NCI-H774 (cell line): Measurements from ENCODE around the gene POLD1.
"Not testable (repeated sequence)": the region's sequence is repeated elsewhere in the genome, so short reads cannot be mapped to it uniquely, and the experiment has no call there.

Experiments used
- DNase-seq: peaks from one replicate; lab custom pipeline; 2025; lab: John Stamatoyannopoulos, UW

Gene POLD1

DNA sequence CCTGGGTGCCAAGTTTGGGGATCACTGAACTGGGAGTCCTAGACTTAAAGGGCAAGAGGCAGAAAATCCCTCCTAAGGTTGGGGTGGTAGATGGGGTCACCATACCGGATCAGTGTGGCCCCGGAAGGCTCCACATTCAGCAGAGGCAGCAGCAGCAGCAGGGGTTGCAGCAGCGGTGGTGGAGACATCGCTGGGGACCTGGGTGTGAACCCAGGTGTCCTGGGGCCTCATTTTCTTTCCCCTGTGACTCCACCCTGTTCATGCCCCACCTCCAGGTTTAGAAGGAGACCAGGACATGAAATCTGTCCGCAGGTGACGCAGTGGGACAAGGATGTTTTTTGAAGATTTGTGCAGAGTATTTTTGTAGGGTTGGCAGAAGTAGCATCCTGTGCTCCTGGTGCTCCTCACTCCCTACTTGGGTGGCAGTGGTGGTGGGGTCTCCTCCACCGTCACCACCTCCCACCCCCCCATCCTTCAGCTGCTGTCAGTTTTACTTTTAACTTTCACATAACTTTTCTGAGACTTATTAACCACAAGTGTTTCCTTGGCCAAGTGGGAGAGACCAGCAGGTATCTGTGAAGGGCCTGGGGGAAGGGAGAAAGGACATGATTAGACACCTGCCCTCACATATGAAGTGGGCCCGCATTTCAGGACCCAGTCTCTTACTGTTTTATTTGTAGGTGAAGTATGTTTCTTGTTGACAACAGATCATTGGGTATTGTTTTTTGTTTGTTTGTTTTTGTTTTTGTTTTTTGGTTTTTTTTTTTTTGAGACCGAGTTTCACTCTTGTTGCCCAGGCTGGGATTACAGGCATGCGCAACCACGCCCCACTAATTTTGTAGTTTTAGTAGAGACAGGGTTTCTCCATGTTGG, 18.5 kb upstream of the POLD1 start, which contains the start of gene NAPSA:
NAPSA (minus strand) TSS at position 206 of the 873 bp plus-strand sequence; CDS start at position 188, 18 bp downstream.
- DNase-seq: no peak

- DNase-seq: peak; percentile 83
These were observed 15.2 kb upstream of the POLD1 start for GRCh38 chr19:50368649-50369570.

DNA sequence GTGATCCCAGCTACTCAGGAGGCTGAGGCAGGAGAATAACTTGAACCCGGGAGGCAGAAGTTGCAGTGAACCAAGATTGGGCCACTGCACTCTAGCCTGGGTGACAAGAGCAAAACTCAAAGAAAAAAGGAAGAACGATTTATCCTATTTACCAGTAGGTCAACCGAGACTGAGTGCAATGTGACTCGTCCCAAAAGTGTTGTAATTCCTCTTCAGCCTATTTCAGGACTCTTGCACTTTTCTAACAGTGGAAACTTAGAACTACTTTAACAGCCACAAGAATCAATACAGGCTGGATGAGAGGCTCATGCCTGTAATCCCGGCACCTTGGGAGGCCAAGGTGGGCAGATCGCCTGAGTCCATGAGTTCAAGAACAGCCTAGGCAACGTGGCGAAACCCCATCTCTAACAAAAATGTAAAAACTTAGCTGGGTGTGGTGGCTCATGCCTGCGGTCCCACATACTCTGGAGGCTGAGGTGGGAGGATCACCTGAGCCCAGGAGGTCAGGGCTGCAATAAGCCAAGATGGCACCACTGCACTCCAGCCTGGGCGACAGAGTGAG, 12.2 kb upstream of the POLD1 start:
- no peak for DNase-seq

DNA sequence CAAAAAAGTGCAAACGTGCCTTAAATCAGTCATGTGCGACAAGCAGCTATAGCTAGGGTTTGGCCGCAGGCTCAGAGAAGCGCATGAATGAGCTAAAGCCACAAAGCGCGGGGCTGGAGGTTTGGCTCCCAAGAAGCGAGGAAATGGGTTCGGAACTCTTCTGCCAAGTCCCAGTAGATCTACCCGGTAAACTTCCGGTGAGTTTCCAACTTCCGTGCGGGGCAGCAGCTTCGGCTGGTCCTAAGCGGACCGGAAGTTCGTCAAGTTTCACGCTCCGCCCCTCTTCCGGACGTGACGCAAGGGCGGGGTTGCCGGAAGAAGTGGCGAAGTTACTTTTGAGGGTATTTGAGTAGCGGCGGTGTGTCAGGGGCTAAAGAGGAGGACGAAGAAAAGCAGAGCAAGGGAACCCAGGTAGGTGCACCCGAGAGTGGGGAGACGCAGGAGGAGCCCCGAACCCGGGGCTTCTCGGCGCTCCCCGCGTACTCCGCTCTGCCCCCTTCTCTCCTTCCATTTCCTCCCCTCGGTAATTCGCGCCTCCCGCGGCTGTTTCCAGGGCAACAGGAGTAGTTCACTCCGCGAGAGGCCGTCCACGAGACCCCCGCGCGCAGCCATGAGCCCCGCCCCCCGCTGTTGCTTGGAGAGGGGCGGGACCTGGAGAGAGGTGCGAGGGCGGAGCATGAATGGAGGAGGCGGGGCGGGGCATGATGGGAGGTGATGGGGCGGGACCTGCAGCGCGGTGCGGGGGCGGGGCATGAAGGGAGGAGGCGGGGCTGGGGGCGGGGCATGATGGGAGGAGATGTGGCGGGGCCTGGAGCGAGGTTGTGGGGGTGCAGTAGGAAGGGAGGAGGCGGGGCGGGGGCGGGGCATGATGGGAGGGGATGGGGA, 7.7 kb upstream of the POLD1 start, which contains the start of gene NR1H2:
NR1H2 (plus strand) TSS at position 292 of the 885 bp plus-strand sequence. CDS start 1,149 bp downstream, outside the sequence.
- DNase-seq: peak; percentile 97

GRCh38 chr19:50377051-50377461, 7.1 kb upstream of the POLD1 start:
- no peak for DNase-seq

GRCh38 chr19:50377517-50377916, 6.6 kb upstream of the POLD1 start:
- no peak for DNase-seq

DNA sequence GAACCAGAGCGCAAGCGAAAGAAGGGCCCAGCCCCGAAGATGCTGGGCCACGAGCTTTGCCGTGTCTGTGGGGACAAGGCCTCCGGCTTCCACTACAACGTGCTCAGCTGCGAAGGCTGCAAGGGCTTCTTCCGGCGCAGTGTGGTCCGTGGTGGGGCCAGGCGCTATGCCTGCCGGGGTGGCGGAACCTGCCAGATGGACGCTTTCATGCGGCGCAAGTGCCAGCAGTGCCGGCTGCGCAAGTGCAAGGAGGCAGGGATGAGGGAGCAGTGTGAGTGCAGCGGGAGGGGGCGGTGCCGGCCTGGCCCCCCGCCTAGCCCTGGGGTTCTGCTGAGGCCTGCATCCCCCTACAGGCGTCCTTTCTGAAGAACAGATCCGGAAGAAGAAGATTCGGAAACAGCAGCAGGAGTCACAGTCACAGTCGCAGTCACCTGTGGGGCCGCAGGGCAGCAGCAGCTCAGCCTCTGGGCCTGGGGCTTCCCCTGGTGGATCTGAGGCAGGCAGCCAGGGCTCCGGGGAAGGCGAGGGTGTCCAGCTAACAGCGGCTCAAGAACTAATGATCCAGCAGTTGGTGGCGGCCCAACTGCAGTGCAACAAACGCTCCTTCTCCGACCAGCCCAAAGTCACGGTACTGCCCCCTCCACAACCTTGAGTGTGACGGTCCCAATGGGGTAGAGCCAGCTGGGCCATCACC, 5.8 kb upstream of the POLD1 start:
- no peak for DNase-seq

DNA sequence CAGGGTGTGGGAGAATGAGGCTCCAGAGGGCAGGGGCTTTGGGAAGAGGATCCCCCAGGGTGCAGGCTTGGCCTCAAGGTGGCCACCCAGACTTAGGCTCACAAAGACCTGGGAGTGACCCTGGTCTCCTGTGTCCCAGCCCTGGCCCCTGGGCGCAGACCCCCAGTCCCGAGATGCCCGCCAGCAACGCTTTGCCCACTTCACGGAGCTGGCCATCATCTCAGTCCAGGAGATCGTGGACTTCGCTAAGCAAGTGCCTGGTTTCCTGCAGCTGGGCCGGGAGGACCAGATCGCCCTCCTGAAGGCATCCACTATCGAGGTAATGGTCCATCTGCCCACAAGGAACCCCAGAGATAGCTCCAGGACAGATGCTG, 5.3 kb upstream of the POLD1 start:
- no peak for DNase-seq

DNA sequence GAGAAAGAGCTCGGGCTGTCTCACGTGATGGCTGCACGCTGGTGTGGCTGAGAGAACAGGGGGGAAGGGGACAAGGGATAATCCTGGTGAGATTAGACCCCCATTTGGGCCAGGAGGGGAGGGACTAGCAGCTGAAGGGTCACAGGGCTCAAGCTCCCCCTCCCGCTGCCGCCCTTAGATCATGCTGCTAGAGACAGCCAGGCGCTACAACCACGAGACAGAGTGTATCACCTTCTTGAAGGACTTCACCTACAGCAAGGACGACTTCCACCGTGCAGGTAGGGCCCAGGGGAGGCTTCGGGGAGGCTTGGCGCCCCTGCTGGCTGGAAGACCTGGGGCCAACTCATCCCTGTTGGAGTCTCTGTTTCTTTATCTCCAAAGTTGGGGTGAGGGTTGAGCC, 4.5 kb upstream of the POLD1 start:
- DNase-seq: no peak

DNA sequence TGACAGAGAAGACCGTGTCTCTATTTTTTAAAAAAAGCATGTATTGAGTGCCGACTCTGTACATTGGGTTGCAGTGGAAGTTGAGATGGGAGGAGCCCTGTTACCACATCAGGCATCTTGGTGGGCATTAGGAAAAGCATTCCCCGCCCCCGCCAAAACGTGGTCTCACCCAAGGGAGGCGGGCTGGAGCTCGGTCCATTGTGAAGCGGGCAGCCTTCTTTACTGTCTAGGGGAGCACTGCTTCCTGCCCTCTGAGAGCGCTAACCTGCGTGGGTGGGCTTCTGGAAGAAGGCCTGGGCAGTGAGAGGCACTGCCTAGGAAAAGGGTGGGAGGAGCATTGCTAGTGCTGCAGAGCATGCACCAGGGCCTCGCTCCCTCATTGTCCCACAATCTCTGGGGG, 4.0 kb upstream of the POLD1 start:
- DNase-seq: no peak

DNA sequence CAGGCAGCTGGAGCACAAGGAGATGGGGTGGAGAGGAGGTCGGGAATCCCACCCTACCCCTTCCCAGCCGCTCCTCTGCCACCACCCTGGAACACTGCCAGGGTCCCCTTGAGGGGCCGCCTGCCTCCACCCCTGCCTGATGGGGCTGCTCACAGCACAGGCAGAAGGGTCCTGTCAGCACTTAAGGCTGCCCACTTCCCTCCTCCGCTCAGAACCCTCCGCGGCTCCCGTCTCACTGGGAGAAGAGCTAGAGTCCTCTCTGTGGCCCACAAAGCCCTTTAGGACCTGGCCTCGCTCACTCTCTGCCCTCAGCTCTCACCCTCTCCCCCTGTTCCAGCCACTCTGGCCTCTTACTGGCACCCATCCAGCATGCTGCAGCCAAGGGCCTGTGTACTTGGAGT, 3.4 kb upstream of the POLD1 start:
- DNase-seq: no peak

- DNase-seq: no peak
These were observed 2.0 kb upstream of the POLD1 start for GRCh38 chr19:50381881-50382729.

GRCh38 chr19:50383001-50383851, 921 bp upstream of the POLD1 start:
- no peak for DNase-seq

- DNase-seq: no peak
These were observed 763 bp downstream of the POLD1 start for GRCh38 chr19:50384685-50385535.

DNA sequence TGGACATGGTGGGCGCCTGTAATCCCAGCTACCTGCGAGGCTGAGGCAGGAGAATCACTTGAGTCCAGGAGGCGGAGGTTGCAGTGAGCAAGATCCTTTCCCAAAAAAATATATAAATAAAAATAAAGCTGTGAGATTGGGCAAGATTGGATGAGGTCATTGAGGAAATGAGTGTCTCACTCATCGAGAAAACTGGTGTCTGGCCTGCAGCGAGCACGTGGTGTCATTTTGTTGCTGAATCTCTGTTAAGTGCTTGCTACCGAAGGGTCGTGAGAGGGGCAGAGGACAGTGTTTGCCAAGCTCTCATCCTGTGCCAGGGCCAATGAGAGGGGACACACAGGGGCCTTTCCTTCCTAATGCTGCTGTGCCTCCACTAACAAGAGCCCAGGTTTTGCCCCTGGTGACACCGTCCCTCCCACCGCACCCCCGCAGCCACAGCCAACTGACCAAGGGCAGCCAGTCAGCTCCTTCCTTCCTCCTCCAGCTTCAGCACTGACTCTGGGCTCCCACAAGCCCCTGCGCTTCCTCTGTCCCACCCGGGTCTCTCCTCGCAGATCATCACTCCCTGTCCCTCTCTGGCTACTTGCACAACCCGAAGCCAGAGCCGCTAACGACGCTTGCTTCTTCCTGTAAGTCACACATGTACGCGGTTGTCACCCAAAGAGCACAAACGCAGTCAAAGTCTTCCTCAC, 3.2 kb downstream of the POLD1 start:
- no peak for DNase-seq

- DNase-seq: no peak
These were observed 3.7 kb downstream of the POLD1 start for GRCh38 chr19:50387868-50388245.

- not testable (repeated sequence) for DNase-seq
These were observed 6.1 kb downstream of the POLD1 start for GRCh38 chr19:50390295-50390694.
